Stimulated activated CD4-positive, alpha-beta T cell treated with anti-CD3 and anti-CD28 coated beads, TNF-alpha, amount 100 ng/mL, for 4 hours (primary cell): ENCODE data around the gene CASKIN2.
A peak's percentile ranks its signal among the peaks of the same experiment; 100 is the strongest.
"Not testable (repeated sequence)": the region's sequence is repeated elsewhere in the genome, so short reads cannot be mapped to it uniquely, and the experiment has no call there.

Experiments
- DNase-seq, 3 experiments: peaks; one replicate each; pipeline ENCODE4 v3.0.0-alpha.2; 2020; ENCODE audit warnings: low read depth in 3 of 3

CASKIN2 gene

DNA sequence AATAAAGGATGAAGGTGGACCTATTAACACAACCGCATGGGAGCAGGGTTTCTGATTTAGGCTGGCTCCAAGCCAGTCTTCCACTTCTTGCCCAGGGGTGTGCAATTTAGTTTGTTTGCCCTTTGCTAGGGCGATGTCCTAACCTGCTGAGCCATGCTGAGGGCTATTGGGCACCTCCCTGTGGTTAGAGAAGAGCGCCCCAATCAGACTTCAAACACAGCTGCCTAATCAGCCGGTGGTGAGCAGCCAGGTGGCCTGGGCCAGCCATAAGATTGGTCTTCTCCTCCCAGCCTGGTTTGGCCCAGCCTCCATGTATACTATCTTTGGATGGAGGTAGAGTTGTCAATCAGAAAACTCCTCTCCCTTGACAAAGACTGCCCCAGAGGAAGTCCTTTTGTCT, 43.2 kb downstream of the CASKIN2 start:
- no peak for DNase-seq

DNA sequence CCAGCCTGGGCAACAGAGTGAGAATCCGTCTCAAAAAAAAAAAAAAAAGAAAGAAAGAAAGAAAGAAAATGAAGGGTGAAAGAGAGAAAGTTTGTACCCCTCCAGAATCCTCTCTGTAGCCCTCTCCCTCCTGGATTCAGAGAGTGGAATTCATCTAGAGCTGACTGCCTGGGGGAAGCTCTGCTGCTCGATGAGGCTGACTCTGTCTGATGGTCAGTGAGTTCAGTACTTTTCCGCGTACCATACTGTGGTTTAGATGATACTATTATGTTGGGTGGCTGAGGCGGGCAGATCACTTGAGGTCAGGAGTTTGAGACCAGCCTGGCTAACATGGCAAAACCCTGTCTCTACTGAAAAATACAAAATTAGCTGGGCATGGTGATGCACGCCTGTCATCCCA, 44.1 kb downstream of the CASKIN2 start:
- DNase-seq = no peak

DNA sequence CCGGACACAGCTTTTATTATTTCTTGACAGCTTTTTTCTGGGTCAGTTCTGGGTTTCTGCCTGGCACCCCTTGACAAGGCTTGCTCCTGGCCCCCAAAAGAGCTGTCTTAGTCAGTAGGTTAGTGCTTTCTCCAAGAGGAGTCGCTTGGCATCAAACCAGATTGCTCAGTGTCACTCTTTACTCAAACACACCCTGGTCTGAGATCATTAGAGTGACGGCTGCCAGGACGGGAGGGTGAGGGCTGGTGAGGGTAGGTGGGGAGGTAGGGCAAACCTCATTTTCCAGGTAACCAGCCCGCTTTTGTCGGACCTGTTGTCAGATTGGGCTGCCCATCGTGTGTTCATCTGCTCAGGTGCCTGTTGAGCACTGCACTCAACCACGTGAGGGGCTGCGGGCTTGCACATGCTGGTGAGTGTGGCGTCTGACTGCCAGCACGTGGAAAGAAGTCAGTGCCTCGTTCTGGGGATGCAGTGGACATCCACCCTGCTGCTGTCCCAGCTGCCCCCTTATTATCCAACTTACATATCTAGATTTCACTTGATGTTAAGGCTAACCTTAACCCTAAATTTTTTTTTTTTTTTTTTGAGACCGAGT, 46.5 kb downstream of the CASKIN2 start:
- DNase-seq = no peak

DNA sequence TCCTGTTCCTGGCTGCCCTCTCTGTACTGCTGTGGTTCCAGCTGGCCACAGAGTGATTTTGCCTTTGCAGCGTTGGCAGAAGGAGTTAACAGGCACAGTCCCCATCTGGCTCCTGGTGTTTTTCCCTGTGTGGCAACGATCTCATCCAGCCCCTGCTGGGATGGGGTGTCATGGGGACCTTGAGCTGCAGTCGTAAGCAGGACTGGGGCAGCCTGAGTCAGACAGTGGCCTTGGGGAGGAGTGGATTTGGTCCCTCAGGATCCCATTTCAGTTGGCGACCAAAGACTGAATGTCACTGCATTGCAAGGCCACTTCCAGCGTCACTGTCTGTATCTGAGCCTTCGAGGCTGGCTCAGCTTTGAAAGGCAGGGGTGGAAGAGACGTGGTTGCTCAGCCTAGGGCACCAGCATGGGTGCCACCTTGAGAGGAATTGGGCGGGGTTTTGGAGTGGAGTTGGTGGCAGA, 47.0 kb downstream of the CASKIN2 start:
- DNase-seq = no peak

DNA sequence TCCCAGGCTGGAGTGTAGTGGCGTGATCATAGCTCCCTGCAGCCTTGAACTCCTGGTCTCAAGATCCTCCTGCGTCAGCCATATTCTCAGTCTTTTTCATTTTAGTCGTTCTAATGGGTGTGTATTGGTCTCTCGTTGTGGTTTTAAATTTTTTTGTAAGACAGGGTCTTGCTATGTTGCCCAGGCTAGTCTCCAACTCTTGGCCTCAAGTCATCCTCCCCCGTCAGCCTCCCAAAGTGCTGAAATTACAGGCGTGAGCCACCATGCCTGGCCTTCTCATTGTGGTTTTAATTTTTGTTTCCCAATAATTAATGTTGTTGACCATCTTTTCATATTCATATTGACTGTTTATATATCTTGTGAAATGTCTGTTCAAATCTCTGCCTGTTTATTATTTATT, 50.3 kb downstream of the CASKIN2 start:
- DNase-seq = no peak

DNA sequence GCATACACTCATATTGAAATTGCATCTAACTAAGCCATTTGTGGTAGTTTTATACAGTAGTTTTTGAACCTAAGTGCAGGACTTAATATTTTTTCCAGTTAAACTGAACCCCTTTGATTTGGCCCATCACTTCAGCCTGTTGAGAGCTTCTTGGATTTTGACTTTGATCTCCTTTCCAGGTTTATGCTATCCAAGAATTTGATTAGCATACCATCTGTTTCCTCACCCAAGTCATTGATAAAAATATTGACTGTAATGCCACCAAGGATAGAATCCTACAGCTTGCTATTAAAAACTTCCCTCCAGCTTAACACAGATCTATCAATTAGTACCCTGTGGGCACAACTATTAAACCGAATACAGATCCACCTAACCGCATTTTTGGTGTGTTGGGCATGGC, 51.7 kb downstream of the CASKIN2 start:
- no peak for DNase-seq

DNA sequence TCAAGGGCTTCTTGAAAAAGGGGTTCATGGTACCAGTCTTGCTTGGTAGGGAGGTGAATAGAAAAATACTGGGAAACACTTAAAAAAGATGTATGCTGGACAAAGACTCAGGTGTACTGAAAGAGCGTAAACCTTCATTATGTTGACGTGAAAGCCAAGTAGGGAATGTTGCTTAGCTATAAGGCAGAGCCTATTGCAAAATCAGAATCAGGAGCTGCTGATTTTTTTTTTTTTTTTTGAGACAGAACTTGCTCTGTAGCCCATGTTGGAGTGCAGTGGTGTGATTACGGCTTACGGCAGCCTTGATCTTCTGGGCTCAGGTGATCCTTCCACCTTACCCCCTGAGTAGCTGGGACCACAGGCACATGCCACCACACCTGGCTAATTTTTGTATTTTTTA, 55.0 kb downstream of the CASKIN2 start:
- DNase-seq = no peak

DNA sequence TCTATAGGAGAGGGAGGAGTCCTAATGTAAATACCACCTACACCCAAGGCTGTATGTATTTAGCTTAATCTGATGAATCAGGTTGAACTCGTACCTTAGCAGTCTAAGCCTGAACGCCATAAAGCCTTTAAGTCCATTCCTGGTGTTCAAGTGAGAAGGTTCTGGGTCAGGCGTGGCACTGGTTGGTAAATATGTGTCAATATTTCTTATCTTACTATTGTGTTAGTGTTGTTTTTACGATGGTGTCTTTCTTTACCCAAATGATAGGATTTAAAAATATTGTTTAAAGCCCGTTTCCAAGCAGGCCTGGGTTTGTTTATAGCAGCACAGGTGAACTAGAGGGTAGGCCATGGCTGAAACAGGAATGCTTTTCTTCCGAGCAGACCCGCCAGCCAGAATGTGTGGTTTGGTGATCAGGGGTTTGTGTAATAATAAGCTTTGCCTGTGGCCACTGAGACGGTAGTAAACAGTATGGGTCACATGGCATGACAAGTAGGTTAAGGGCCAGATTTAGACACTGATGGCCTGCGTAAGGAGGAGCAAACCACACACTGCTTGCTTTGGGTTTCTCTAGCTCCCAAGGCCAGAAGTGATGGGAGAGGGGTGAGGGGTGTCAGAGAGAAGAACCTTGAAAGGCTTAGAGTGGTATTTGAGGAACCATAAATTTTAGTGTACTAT, 55.6 kb downstream of the CASKIN2 start:
- no peak for DNase-seq

DNA sequence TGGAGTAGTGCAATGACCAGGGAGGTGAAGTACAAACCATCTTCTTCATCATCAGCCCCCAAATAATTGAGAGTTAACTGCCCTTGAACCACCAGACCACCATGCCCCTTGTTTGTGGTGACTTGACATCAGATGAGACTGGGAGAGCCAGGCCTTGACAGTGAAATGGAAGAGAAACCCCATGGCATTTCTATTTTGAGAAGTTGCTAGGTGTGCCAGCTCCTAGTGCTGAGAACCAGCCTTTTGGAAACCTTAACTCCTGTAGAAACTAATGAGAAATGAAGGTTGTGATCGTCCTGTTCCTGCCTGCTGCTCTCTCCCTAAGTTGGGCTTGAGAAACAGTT, 56.1 kb downstream of the CASKIN2 start:
- no peak for DNase-seq

DNA sequence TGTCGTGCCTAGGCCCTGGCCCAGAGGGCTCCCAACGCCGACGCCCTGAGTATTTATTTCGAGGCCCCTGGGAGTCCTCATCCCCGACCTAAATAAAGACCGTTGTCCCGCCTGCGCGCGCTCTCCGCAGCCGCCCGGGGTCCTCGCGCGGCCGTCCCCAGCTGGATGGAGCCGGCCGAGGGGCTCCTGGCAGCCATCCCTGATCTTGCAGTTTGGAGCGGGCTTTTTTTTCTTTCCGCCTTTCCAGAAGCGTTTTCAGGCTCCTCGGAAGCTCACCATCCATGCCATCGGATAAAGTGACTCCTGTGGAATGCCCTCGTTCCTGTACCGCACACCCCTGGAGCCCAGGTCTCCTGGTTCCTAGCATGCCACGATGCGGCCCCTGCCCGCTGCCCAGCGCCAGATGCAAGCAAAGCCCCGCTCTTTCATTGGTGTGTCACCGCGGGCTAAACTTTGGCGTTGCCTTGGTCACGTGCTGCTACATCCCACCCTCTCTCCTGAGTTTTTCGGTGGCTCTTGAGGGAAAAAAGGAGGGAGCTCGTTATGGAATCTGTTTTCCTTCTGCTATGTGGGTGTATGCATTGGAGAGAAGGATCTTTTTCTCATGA, 58.2 kb downstream of the CASKIN2 start:
- peak in 1 of 3 experiments; percentile 4 for DNase-seq

DNA sequence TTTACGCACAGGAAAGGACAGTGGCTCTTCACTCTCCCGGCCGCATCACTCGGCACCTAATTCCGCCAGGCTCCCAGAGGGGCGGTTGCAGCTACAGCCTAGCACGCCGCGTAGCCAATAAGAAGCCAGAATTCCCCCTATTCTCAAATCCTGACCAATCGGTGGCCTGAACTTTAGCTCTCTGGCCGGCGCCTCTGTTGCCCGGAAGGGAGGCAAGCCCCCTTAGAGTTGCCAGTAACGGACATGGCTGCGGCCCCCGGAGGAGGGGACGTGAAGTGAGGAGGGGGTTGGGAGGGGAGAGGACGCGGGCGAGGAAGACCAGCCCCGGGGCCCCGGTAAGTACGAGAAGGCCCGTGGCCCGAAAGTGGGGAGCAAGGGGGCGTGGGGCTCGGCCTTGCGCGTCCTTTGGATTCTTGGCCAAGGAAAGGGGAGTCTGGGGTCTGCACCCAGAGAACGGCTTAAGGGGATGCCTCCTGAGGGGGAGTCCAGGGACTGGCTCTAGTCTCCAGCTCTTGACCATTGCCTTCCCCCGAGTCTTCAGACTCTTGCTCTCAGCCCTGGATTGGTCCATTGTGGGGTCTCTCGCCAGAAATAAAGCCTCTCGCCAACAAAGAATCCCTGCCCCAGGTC, 58.8 kb downstream of the CASKIN2 start, which contains the start of gene TMEM94:
TMEM94 (plus strand) TSS at position 219 of the 630 bp plus-strand sequence. CDS start 15,271 bp downstream, outside the sequence.
- DNase-seq = peak; percentile 65 to 87 (median 82)

DNA sequence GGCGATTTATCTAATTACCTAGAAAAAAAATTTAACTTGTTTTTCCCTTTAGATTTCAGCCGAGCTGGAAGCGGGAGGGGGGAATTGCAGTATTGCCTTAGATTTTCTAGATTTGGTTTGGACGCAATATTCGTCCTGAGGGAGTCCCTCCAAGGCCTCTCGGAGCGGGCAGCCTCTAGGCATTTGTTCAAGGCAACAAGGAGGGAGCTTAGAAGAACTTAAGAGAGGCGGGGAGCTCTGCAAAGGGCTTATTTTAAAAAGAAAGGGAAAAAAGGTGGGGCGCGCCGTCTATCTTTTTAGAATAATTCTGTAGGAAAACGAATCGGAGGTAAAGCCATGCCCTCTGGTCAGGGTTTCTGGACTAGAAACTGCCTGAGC, 59.3 kb downstream of the CASKIN2 start:
- no peak for DNase-seq

DNA sequence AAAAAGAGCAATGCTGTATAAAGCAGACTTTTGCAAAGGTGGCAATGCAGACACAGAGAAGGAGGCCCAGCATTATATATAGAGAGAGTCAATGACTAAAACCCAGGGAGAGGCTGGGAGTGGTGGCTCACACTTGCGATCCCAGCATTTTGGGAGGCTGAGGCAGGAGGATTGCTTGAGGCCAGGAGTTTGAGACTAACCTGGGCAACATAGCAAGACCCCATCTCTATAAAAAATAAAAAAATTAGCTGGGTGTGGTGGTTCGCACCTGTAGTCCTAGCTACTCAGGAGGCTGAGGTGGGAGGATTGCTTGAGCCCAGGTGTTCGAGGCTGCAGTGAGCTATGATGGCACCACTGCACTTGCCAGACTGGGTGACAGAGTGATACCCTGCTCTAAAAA, 60.7 kb downstream of the CASKIN2 start:
- DNase-seq = not testable (repeated sequence)

DNA sequence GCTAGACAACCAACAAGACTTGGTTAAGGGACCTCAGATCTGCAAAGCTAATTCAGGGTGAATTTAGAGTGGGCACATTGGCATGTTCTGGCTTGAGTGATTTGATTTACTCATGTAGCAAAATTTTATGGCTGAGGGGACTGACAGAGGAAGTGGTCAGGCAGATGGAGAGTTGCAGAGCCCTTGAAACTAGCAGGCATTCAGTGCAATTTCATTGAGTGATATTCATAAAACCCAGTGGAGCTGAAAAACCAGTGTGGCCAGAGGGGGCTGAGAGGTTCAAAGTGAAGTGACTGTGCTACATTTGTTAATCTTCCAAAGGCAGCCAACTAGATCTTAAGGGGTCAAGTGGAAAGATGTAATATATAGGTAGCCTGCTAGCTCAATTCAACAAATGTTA, 61.1 kb downstream of the CASKIN2 start:
- DNase-seq = no peak

DNA sequence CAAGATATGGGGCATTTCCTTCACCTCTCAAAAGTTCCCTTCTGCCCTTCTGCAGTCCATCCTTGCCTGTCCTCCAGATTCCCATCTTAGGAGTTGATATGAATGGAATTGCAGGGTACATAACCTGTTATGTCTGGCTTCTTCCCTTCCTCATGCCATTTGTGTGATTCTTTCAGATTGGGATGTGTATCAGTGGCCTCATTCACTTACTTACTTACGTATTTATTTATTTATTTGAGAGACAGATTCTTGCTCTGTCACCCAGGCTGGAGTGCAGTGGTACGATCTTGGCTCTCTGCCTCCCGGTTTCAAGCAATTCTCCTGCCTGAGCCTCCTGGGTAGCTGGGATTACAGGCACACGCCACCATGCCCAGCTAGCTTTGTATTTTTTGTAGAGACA, 65.1 kb downstream of the CASKIN2 start:
- no peak for DNase-seq
